GM21447 (cell line): ENCODE data around the gene GPR34.
"Not testable (repeated sequence)": the region's sequence is repeated elsewhere in the genome, so short reads cannot be mapped to it uniquely, and the experiment has no call there.

Experiments used
- ATAC-seq: cut with Tn5 transposase; IDR thresholded peaks from one replicate; pipeline ENCODE4 v1.9.1; 2021; ENCODE audit not compliant: unreplicated experiment

GPR34 gene

GRCh38 chrX:41692162-41692749 is 3.5 kb downstream of the GPR34 start:
- no peak for ATAC-seq

GRCh38 chrX:41693024-41693423 is 4.3 kb downstream of the GPR34 start:
- ATAC-seq = no peak

GRCh38 chrX:41695426-41695825 is 6.7 kb downstream of the GPR34 start:
- no peak for ATAC-seq

GRCh38 chrX:41703574-41704029 is 14.8 kb downstream of the GPR34 start:
- ATAC-seq = no peak

- no peak for ATAC-seq
Measured at GRCh38 chrX:41705042-41705441, 16.3 kb downstream of the GPR34 start.

GRCh38 chrX:41705680-41706374 is 17.1 kb downstream of the GPR34 start:
- ATAC-seq = peak; percentile 92

GRCh38 chrX:41707218-41707617 is 18.4 kb downstream of the GPR34 start:
- no peak for ATAC-seq

GRCh38 chrX:41708486-41708885 is 19.7 kb downstream of the GPR34 start:
- no peak for ATAC-seq

GRCh38 chrX:41711021-41711667 is 22.4 kb downstream of the GPR34 start:
- no peak for ATAC-seq

- no peak for ATAC-seq
Measured at GRCh38 chrX:41716222-41716621, 27.4 kb downstream of the GPR34 start.

GRCh38 chrX:41716767-41717473 is 28.1 kb downstream of the GPR34 start:
- ATAC-seq = no peak

- no peak for ATAC-seq
Measured at GRCh38 chrX:41718481-41719235, 29.9 kb downstream of the GPR34 start.

- not testable (repeated sequence) for ATAC-seq
Measured at GRCh38 chrX:41719610-41720009, 30.8 kb downstream of the GPR34 start.

- peak; percentile 87 for ATAC-seq
Measured at GRCh38 chrX:41720125-41720779, 31.5 kb downstream of the GPR34 start.

GRCh38 chrX:41721590-41721989 is 32.8 kb downstream of the GPR34 start:
- ATAC-seq = peak; percentile 48

GRCh38 chrX:41722214-41722613 is 33.4 kb downstream of the GPR34 start:
- no peak for ATAC-seq

- no peak for ATAC-seq
Measured at GRCh38 chrX:41722816-41723618, 34.2 kb downstream of the GPR34 start.

GRCh38 chrX:41723826-41724225 is 35.1 kb downstream of the GPR34 start, which contains the start of gene GPR82:
TSS of gene GPR82 (plus strand) at chrX:41724181. CDS start at chrX:41727027, 2,846 bp downstream.
- ATAC-seq = no peak

- no peak for ATAC-seq
Measured at GRCh38 chrX:41728125-41728524, 39.4 kb downstream of the GPR34 start.
